Measurements from ENCODE around the gene PLCB1.

The PLCB1 gene

DNA sequence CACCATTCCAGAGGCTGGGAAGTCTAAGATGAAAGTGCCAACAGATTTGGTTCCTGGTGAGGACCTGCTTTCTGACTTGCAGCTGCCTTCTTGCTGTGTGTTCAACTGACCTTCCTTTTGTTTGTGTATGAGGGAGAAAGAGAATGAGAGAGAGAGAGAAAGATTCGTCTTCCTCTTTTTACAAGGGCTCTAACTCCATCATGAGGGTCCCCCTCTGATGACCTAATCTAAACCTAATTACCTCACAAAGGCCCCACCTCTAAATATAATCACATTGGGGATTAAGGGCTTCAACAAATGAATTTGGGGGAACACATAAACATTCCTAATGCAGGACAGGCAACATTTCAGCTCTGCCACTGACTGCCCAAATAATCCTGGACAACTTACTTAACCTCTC lies 130.7 kb downstream of the PLCB1 start:
- TF ChIP-seq, protein P1, sequence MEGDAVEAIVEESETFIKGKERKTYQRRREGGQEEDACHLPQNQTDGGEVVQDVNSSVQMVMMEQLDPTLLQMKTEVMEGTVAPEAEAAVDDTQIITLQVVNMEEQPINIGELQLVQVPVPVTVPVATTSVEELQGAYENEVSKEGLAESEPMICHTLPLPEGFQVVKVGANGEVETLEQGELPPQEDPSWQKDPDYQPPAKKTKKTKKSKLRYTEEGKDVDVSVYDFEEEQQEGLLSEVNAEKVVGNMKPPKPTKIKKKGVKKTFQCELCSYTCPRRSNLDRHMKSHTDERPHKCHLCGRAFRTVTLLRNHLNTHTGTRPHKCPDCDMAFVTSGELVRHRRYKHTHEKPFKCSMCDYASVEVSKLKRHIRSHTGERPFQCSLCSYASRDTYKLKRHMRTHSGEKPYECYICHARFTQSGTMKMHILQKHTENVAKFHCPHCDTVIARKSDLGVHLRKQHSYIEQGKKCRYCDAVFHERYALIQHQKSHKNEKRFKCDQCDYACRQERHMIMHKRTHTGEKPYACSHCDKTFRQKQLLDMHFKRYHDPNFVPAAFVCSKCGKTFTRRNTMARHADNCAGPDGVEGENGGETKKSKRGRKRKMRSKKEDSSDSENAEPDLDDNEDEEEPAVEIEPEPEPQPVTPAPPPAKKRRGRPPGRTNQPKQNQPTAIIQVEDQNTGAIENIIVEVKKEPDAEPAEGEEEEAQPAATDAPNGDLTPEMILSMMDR (IDR thresholded peaks at IDR 0.05), result no peak
- no peak for DNase-seq (ENCODE audit: low spot score)
- Histone ChIP-seq H3K27ac (no peak overlapping the region), H3K4me3 (no peak overlapping the region)

DNA sequence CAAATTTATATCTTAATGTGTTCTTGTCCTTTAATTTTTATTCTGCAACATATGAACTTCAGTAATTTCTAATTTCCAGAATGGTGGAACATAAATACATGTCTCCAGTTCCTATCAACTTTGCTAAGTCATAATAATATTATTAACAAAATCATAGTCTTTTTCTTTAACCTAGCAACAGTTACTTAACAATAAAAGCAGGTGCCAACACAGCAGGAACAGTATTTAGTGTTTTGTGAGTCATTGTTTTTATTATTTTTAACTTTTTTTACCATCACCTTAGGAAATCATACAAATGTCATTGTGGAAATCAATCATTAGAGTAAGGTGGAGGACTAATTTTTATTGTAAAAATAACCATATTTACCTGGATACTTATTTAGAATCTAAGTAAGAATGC lies 133.5 kb downstream of the PLCB1 start:
- Histone ChIP-seq H3K4me3 (no peak overlapping the region), H3K27ac (no peak overlapping the region)
- DNase-seq (ENCODE audit: low spot score), result no peak
- TF ChIP-seq, protein P1 (IDR thresholded peaks at IDR 0.05), result no peak

DNA sequence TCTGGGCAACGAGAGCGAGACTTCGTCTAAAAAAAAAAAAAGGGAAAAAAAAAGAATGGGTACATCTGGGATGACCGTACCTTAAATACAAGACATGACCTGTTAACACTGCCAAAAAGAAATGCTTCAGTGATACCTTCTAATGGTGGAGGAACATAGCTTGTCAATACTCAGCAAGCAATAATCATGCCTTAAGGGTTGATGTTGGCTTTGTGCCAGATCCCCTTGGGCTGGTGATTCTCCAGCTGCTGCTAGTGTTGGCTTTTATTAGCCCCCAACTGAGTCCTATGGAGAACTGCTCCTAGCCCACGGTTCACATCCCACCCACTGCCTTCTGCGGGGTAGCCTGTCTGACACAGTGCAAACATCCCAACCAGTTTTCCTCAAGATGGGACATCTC lies 134.9 kb downstream of the PLCB1 start:
- Histone ChIP-seq H3K4me3 (no peak overlapping the region), H3K27ac (no peak overlapping the region)
- TF ChIP-seq, protein P1 (IDR thresholded peaks at IDR 0.05), result no peak
- DNase-seq (ENCODE audit: low spot score), result no peak

DNA sequence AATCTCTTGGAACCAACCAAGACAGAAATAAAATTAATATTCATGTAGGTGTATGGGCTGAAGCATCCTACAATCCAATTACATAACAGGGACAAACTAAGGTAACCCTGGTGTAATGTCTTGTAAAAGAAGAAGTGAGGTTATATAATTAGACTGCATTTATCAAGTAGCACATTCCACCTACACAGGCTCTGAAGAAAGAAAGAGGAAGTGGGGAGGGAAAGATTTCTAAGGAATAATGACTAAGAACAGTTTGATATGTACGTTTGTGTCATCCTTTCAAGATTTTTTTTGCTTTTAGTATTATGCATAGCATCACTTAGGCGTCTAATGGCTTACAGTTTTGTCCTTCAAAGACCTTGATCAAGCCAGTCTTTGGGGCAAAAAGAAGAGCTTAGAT lies 139.7 kb downstream of the PLCB1 start:
- Histone ChIP-seq H3K27ac (no peak overlapping the region), H3K4me3 (no peak overlapping the region)
- DNase-seq (ENCODE audit: low spot score), result no peak
- TF ChIP-seq, protein P1 (IDR thresholded peaks at IDR 0.05), result no peak

DNA sequence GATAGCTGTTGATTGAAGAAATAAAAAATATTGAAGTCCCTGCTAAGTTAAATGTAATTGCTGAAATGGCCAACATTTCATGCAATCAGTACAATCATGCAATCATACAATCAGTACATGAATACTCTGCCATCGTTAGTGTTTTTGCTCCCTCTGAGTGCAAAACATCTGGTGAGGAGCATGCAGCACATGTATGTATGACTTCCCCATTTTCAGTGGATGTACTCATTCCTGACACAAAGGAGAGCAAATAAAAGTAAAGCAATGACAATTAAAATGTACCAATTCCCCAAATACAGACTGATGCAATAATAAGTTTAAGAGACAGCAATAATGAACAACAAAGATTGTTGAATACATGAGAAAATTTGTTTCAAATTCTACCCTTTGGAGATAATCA lies 140.7 kb downstream of the PLCB1 start:
- Histone ChIP-seq H3K27ac (no peak overlapping the region), H3K4me3 (no peak overlapping the region)
- TF ChIP-seq, protein P1 (IDR thresholded peaks at IDR 0.05), result no peak
- no peak for DNase-seq (ENCODE audit: low spot score)

DNA sequence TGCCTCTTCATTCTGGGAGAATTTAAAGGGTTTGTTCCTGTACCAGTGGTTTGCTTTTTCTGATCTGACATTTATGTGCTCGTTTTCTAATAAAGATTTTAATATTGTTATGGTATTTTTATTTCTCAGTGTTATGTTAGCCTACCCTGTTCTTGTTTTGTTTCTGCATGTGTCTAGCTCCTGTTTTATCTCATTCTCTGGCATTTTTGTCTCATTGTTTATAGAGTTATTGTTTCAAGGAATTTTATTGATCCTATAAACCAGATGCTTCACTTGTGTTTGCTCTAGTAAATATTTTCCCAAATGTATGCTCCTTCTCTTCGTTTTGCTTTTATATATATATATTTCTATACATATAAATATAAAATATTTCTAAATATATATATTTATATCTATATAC lies 152.8 kb downstream of the PLCB1 start:
- H3K4me3 ChIP-seq, result no peak overlapping the region
- TF ChIP-seq, protein P1 (IDR thresholded peaks at IDR 0.05), result no peak
- H3K27ac ChIP-seq, result no peak overlapping the region
- no peak for DNase-seq (ENCODE audit: low spot score)

DNA sequence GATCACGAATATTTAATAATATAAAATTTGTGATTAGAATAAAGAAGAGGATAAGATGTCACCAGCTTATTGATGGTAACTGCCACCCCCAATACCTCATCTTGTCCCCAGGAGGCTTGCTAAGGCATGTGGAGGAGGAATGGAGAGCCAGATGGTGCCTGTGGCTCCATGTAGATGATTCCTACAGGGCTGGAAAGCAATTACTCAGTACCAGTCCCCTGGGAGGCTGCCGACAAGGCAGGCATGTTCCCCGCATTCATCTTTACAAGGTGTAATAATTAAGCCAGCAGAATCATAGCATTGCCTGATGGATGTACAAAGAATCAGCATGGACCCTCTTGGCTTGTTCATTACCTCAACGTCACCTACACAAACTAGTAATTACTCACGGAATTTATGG lies 155.3 kb downstream of the PLCB1 start:
- Histone ChIP-seq H3K4me3 (no peak overlapping the region), H3K27ac (no peak overlapping the region)
- TF ChIP-seq, protein P1 (IDR thresholded peaks at IDR 0.05), result no peak
- DNase-seq (ENCODE audit: low spot score), result no peak
